ENCODE results near the gene COL21A1. TPM values are rescaled to one million over a fixed set of nuclear protein-coding genes. Genes with fewer than 3 reads are reported as not detected.

The COL21A1 gene
- total RNA-seq, 1 donor from 2014 or later = not detected

DNA sequence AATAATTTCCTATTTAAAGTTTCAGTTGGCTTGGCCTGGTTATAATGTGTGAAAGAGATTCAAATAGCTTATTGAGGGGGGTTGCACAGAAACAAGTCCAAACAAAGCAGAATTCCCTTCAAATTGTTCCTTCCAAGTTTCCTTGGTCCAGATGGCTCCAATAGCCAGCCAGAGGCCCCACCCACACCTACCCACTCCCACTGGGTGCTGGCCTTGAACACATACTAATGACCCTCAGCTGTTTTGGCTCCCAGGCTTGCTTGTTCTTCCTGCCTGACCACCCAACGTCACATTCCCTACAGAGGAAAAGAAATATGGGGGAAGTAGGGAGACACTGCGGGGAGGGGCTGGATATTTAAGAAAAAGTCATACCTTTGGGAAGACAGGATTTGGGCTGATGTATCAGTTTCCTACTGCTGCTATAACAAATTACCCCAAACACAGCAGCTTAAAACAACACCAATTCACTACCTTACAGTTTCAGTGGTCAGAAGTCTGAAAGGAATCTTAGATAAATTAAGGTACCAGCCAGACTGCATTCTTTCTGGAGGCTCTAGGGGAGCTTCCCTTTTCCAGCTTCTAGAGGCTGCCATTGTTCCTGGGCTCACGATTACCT lies 95.7 kb downstream of the COL21A1 start:
- DNase-seq = no peak
- no peak overlapping the region for H3K27ac Mint-ChIP-seq
- H3K36me3 Mint-ChIP-seq (ENCODE audit: low read depth) = no peaks in the 10 kb centered on the region
- intact Hi-C loops (cut with micrococcal nuclease) = no loop called here
- no peak overlapping the region for H3K4me3 Mint-ChIP-seq
- H3K4me1 Mint-ChIP-seq = no peaks in the 10 kb centered on the region
- peaks cover 15% of the 10 kb centered on the region for H3K9me3 Mint-ChIP-seq
- H3K27me3 Mint-ChIP-seq = no peaks in the 10 kb centered on the region

DNA sequence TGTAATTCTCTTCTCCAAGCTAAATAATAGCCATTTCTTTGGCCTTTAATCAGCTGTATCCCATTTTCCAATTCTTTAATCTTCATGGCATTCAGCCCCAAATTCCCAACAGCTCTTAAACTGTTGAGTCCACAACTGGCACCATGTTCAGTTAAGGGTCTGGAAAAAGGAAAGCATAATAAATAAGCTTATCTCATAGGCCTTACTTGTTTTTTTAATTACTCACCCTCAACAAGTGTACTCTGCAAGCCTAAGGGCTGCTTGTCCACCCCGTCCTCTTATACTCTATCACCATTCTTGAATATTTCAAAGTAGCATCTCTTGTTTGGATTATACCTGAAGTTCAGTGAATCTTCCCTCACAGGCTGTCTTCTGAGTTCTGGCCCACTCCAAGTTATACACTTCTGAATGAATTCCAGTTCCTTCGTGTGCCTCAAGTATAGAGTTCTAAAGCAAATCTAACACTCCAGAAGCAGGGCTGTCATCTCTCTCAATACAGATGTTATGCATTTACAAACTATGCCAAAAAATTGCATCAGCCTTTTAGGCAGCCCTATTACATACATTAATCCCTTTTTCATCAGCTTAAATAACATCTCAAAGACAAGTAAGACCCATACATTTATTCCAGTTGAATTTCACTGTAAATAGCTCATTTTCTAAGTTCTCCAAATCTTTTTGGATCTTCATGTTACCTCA lies 98.7 kb downstream of the COL21A1 start:
- intact Hi-C loops (cut with micrococcal nuclease) = no loop called here
- no peak overlapping the region for H3K4me3 Mint-ChIP-seq
- H3K27me3 Mint-ChIP-seq = no peaks in the 10 kb centered on the region
- no peak for DNase-seq
- H3K36me3 Mint-ChIP-seq (ENCODE audit: low read depth) = no peaks in the 10 kb centered on the region
- no peak overlapping the region for H3K27ac Mint-ChIP-seq
- peaks cover 20% of the 10 kb centered on the region for H3K9me3 Mint-ChIP-seq
- H3K4me1 Mint-ChIP-seq = no peaks in the 10 kb centered on the region

DNA sequence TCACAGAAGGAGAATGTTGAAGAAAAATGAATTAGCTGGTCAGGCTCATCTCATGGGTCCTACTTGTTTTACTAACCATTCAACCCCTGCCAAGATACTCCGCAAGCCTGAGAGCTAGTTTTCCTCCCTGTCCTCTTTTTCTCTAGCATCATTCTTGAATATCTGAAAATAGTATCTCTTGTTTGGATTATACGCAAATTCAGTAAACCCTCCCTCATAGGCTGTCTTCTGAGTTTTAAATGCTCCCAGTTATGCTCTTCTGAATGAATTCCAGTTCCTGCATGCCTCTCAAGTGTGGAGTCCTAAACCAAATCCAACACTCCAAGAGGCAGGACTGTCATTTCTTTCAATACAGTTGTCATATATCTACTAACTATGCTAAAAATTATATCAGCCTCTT lies 99.6 kb downstream of the COL21A1 start:
- Mint-ChIP-seq H3K4me1 (no peaks in the 10 kb centered on the region), H3K36me3 (ENCODE audit: low read depth) (no peaks in the 10 kb centered on the region), H3K4me3 (no peak overlapping the region), H3K9me3 (peaks cover 19% of the 10 kb centered on the region), H3K27me3 (no peaks in the 10 kb centered on the region), H3K27ac (no peak overlapping the region)
- no peak for DNase-seq
- intact Hi-C loops (cut with micrococcal nuclease) = no loop called here

DNA sequence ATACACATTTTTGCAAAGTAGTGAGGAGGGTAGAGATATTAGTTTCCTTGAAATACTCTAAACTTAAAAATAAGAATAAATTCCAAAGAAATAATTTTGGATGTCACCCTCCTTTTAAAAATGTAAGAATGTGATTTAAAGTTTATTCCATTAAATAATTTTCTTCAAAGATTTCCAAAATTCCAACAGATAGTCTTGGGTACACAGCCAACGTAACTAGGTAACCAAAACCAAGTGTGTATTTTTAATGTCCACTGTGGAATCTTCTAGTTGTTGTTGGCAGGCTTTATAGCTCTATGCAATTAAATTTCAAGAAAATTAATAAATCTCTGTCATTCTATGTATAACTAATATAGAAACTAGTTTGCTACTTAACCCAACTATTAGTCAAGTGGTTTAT lies 101.3 kb downstream of the COL21A1 start:
- H3K27ac Mint-ChIP-seq = no peak overlapping the region
- DNase-seq = no peak
- H3K4me1 Mint-ChIP-seq = no peaks in the 10 kb centered on the region
- H3K4me3 Mint-ChIP-seq = no peak overlapping the region
- intact Hi-C loops (cut with micrococcal nuclease) = no loop called here
- no peaks in the 10 kb centered on the region for H3K36me3 Mint-ChIP-seq (ENCODE audit: low read depth)
- no peaks in the 10 kb centered on the region for H3K27me3 Mint-ChIP-seq
- peaks cover 19% of the 10 kb centered on the region for H3K9me3 Mint-ChIP-seq

DNA sequence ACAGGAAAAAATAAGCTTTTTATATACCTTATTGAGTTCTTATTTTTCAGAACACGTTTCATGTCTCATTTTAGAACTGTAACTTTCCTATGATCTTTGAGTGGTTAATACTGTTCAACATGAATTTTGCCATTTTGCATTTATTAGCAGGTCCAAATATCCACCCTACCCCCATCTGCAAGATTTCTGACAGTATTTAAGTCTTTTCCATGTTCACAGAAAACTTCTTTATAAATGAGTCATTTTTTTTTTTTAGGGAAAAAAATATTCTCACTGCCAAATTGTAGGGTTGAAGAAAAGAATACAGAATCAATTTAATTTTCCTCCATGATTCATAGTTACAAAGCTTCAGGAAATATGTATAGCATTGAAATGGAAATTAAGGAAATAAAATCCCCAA lies 101.8 kb downstream of the COL21A1 start:
- intact Hi-C loops (cut with micrococcal nuclease) = no loop called here
- Mint-ChIP-seq H3K9me3 (peaks cover 19% of the 10 kb centered on the region), H3K36me3 (ENCODE audit: low read depth) (no peaks in the 10 kb centered on the region), H3K4me3 (no peak overlapping the region), H3K4me1 (no peaks in the 10 kb centered on the region), H3K27me3 (no peaks in the 10 kb centered on the region), H3K27ac (no peak overlapping the region)
- DNase-seq = no peak

DNA sequence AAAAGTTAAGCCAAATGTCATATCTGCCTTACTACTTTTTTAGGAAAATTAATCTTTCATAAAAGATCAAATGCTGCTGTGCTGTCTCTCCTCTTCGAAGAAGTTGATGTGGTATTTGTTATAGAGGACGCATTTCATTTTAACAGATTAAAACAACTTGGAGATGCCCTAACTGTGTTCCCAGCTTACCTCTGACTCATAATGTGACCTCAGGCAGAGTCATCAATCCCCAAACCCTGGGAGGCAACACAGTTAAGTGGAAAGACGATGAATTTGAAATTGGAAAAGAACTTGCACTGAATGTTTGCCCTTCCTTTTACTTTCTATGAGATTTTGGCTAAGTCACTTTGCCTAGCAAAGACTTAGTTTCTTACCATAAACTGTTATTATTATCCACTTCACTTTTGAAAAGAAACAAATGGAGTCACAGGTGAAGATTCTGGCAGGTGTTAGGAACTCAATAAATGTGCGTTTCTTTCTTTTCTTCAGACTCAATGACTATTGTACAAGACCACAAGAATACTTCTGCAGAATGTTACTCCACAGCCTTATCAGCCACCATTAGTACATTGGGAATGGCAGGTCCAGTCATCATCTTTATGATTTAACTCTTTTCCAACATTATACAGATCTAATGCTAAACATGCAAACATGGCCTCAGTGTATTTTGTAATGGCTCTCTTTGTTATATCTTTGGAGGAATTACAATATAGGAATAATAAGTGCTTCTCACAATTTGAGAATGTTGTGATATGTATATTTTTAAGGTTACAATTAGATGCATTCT lies 102.6 kb downstream of the COL21A1 start:
- no peak for DNase-seq
- H3K27ac Mint-ChIP-seq = no peak overlapping the region
- no peak overlapping the region for H3K4me3 Mint-ChIP-seq
- H3K27me3 Mint-ChIP-seq = no peaks in the 10 kb centered on the region
- H3K9me3 Mint-ChIP-seq = peaks cover 16% of the 10 kb centered on the region
- H3K36me3 Mint-ChIP-seq (ENCODE audit: low read depth) = no peaks in the 10 kb centered on the region
- intact Hi-C loops (cut with micrococcal nuclease) = no loop called here
- no peaks in the 10 kb centered on the region for H3K4me1 Mint-ChIP-seq

DNA sequence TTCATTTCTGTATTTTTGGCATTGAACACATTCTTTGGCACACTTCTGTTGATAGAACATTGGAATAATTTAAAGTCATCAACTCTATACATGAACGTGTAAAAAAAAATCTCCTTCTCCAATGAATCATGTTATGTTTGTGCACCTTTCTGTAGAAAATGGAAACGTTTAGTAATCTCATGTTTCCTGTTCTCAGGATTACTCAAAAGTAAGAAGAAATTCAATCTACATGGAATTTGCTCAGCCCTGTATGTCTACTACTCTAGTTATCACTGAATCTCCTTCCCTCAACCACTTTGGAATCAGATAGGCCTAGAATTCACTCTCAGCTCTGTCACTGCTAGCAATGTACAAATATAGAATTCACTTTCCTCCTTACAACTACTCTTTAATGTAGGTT lies 103.6 kb downstream of the COL21A1 start:
- intact Hi-C loops (cut with micrococcal nuclease) = no loop called here
- Mint-ChIP-seq H3K4me1 (no peaks in the 10 kb centered on the region), H3K4me3 (no peak overlapping the region), H3K27ac (no peak overlapping the region), H3K9me3 (peaks cover 13% of the 10 kb centered on the region), H3K27me3 (no peaks in the 10 kb centered on the region), H3K36me3 (ENCODE audit: low read depth) (no peaks in the 10 kb centered on the region)
- no peak for DNase-seq

DNA sequence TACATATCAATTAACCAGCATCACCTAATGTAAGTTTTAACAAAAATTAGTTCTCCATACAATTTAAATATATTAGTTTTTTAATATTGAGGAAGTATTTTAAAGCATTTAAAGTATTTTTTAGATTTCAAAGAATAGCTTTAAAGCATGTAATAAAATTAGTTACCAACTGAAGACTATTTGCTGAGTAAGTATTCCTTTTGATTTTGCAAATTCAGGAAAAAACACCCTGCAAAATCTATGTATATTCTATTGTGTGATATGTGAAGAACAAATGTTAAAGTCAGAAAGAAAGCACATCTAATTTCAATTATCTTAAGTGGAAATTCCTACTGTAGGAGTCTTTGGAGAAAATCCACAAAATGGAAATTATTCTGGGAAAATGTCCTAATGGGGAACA lies 107.3 kb downstream of the COL21A1 start:
- no peak overlapping the region for H3K27ac Mint-ChIP-seq
- peaks cover 12% of the 10 kb centered on the region for H3K9me3 Mint-ChIP-seq
- intact Hi-C loops (cut with micrococcal nuclease) = no loop called here

DNA sequence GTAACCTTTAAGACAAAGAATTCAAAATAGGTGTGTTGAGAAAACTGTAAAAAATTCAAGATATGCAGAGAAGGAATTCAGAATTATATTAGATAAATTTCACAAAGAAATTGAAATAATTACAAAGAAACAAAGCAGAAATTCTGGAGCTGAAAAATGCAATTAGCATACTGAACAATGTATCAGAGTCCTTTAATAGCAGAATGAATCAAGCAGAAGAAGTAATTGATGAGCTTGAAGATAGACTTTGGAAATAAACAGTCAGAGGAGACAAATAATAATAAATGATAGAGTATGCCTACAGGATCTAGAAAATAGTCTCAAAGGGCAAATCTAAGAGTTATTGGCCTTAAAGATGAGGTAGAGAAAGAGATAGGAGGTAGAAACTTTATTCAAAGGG lies 131.7 kb downstream of the COL21A1 start:
- H3K9me3 Mint-ChIP-seq = no peaks in the 10 kb centered on the region
- intact Hi-C loops (cut with micrococcal nuclease) = no loop called here
- H3K27me3 Mint-ChIP-seq = no peaks in the 10 kb centered on the region
- no peaks in the 10 kb centered on the region for H3K36me3 Mint-ChIP-seq (ENCODE audit: low read depth)
- no peak overlapping the region for H3K27ac Mint-ChIP-seq
- H3K4me1 Mint-ChIP-seq = no peaks in the 10 kb centered on the region
- no peak for DNase-seq
- no peak overlapping the region for H3K4me3 Mint-ChIP-seq

More for the DNA sequence above, 107.3 kb downstream of the COL21A1 start:
- Mint-ChIP-seq H3K4me1 (no peaks in the 10 kb centered on the region), H3K4me3 (no peak overlapping the region), H3K27me3 (no peaks in the 10 kb centered on the region), H3K36me3 (ENCODE audit: low read depth) (no peaks in the 10 kb centered on the region)
- no peak for DNase-seq

DNA sequence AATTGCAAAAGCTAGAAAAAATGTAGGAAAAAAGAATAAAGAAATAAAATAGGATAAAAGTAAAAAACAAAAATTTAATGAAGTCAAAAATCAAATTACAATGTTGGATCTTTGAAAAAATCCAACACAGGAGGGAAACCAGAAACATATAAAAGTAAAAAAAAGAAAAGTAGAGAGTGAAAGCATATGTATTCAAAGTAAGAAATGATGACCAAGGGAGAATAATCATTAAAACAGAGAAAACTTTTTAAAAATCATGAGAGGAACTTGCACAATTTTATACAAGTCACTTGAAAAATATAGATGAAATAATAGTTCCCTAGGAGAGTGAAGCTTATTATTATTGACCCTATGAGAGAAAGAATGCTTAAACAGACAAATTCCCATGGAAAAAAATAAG lies 138.2 kb downstream of the COL21A1 start:
- no peaks in the 10 kb centered on the region for H3K36me3 Mint-ChIP-seq (ENCODE audit: low read depth)

DNA sequence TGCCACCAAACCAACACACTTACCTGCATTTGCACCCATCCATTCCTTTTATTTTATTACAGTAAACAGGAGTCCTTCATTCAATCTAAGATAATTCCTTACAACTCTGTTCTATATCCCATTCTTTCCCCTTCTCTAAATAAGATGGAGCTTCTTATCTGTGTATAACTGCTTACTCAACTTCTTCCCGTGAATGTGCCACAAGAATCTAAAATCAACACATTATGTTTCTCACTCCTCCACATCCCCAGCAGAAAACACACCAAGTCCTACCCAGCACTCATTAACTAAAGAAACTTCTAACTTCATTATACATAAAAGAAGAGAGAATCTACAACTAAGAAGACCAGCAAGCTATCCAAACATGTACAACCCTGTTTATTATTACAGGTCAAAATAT lies 141.1 kb downstream of the COL21A1 start:
- no peaks in the 10 kb centered on the region for H3K27me3 Mint-ChIP-seq
- no peak overlapping the region for H3K4me3 Mint-ChIP-seq
- H3K9me3 Mint-ChIP-seq = no peaks in the 10 kb centered on the region
- H3K36me3 Mint-ChIP-seq (ENCODE audit: low read depth) = no peaks in the 10 kb centered on the region
- DNase-seq = no peak
- H3K27ac Mint-ChIP-seq = no peak overlapping the region
- intact Hi-C loops (cut with micrococcal nuclease) = no loop called here
- H3K4me1 Mint-ChIP-seq = no peaks in the 10 kb centered on the region

More for the DNA sequence above, 138.2 kb downstream of the COL21A1 start:
- Mint-ChIP-seq H3K27me3 (no peaks in the 10 kb centered on the region), H3K4me3 (no peak overlapping the region), H3K4me1 (no peaks in the 10 kb centered on the region), H3K9me3 (no peaks in the 10 kb centered on the region), H3K27ac (no peak overlapping the region)
- DNase-seq = no peak
- intact Hi-C loops (cut with micrococcal nuclease) = no loop called here

DNA sequence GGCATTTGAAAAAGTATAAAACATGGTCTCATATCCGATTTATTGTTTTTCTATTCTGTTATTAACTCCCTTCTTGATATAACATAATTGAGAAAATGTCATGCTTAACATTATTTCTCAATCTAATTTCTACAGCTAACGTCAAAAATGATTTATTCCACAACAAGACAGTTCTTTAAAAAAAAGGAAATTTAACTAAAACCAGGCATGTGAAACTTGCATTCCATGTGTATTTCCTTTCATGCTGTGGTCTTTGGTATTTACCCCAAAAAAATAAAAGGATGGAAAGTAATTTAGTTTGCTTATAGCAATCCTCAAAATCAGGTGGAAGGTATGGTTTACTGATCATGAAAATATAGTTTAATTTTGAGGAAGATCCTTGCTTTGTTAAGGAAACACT lies 142.8 kb downstream of the COL21A1 start:
- no peak for DNase-seq
- no peaks in the 10 kb centered on the region for H3K9me3 Mint-ChIP-seq
- intact Hi-C loops (cut with micrococcal nuclease) = no loop called here
- no peaks in the 10 kb centered on the region for H3K36me3 Mint-ChIP-seq (ENCODE audit: low read depth)
- H3K4me3 Mint-ChIP-seq = no peak overlapping the region
- H3K4me1 Mint-ChIP-seq = no peaks in the 10 kb centered on the region
- H3K27ac Mint-ChIP-seq = no peak overlapping the region
- H3K27me3 Mint-ChIP-seq = no peaks in the 10 kb centered on the region

DNA sequence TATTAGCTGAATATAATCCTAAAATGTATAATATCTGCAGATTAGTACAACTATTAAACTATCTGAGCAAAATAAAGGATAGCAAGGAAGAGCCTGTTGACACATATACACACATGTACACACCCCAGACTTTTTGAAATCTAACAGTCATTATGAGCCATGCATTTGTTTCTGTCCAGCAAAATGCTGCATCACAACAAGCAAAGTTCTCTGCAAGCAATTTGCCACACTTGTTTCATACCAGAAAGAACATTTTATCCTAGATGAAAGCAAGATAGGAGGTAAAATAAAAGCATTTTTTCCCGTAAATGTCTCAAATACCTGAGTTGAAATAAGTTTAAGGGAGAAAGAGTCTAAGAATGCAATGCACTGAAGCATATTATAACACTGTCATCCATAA lies 145.2 kb downstream of the COL21A1 start:
- Mint-ChIP-seq H3K27ac (no peak overlapping the region), H3K9me3 (no peaks in the 10 kb centered on the region), H3K4me1 (no peaks in the 10 kb centered on the region), H3K4me3 (no peak overlapping the region), H3K27me3 (no peaks in the 10 kb centered on the region), H3K36me3 (ENCODE audit: low read depth) (no peaks in the 10 kb centered on the region)
- intact Hi-C loops (cut with micrococcal nuclease) = no loop called here
- no peak for DNase-seq

DNA sequence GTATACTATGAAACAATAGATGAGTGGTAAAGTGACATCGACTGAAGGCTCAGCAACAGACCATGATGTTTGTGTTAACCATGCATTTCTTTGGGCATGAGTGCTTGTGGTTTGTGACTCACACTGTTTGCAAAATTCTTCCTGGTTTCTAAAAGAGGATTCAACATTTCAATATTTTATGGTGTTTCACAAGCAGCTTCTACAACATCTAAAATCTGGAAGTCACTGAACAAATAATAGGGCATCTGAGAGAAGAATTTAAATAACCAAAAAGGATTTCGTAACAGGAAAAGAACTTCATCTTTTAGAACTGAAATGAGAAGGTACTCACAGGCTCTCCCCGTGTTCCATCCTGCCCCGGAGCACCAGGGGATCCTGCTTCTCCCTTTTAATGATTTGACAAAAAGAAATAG lies 146.2 kb downstream of the COL21A1 start:
- Mint-ChIP-seq H3K4me1 (no peaks in the 10 kb centered on the region), H3K27me3 (no peaks in the 10 kb centered on the region), H3K4me3 (no peak overlapping the region), H3K27ac (no peak overlapping the region), H3K36me3 (ENCODE audit: low read depth) (no peaks in the 10 kb centered on the region), H3K9me3 (no peaks in the 10 kb centered on the region)
- intact Hi-C loops (cut with micrococcal nuclease) = no loop called here
- DNase-seq = no peak
